Small intestine (tissue), 7 donors: Measurements from ENCODE around the gene LRIT2. TPM values are rescaled to one million over a fixed set of nuclear protein-coding genes. Genes with fewer than 3 reads are reported as not detected.

Experiments used
- DNase-seq, 2 donors: peaks; one replicate each; pipeline versions ENCODE4 v3.0.0 to v3.0.0-alpha.2; 2013
- FAIRE-seq: peaks from 2 replicates; lab custom pipeline; 2012; peaks lifted over from hg19 to GRCh38; lab: Jason Lieb, UNC
- H3K27ac ChIP-seq, 3 donors: one replicate each; pipeline ENCODE4 v1.5.1; 2013; ENCODE audit warnings: low read length in 2 of 3, mild to moderate bottlenecking in 2 of 3, control low read depth in 1 of 3, inconsistent platforms in 1 of 3, low read depth in 1 of 3, moderate library complexity in 1 of 3
- H3K27me3 ChIP-seq, 3 donors: one replicate each; pipeline ENCODE4 v1.6.1; 2013; ENCODE audit warnings: low read length in 3 of 3, inconsistent platforms in 1 of 3; ENCODE audit not compliant: control insufficient read depth in 3 of 3, insufficient read depth in 3 of 3
- H3K36me3 ChIP-seq, 3 donors: one replicate each; pipeline ENCODE4 v1.6.1; 2013; ENCODE audit warnings: low read length in 3 of 3, inconsistent platforms in 1 of 3, low read depth in 1 of 3, mild to moderate bottlenecking in 1 of 3, moderate library complexity in 1 of 3; ENCODE audit not compliant: control insufficient read depth in 3 of 3, insufficient read depth in 2 of 3
- H3K4me1 ChIP-seq, 3 donors: one replicate each; pipeline ENCODE4 v1.6.1; 2013; ENCODE audit warnings: low read length in 2 of 3, inconsistent platforms in 1 of 3, low read depth in 1 of 3, mild to moderate bottlenecking in 1 of 3, moderate library complexity in 1 of 3; ENCODE audit not compliant: control insufficient read depth in 3 of 3, insufficient read depth in 2 of 3
- H3K4me3 ChIP-seq, 3 donors: one replicate each; pipeline ENCODE4 v1.5.1; 2013; ENCODE audit warnings: low read length in 3 of 3, control low read depth in 1 of 3, inconsistent platforms in 1 of 3, low read depth in 1 of 3, mild to moderate bottlenecking in 1 of 3, moderate library complexity in 1 of 3
- H3K9me3 ChIP-seq, 2 donors: one replicate each; pipeline ENCODE4 v1.6.1; 2013; ENCODE audit warnings: low read depth in 1 of 2, low read length in 1 of 2; ENCODE audit not compliant: control insufficient read depth in 2 of 2, insufficient read depth in 1 of 2
- WGBS, 3 donors: extraction: QIAGEN DNeasy Blood & Tissue Kit; methylation state at CpG; one replicate each; pipeline ENCODE4 v1.1.7; 2013; 5-methylcytosine and 5-hydroxymethylcytosine counted together
- polyA plus RNA-seq, 4 donors: library from polyadenylated mRNA; stranded (reverse) in 3 of 4; unstranded in 1 of 4; fragments of 200-250 nt in 3 of 4; fragments of 120-200 nt in 1 of 4; gene quantifications; one replicate each; pipeline versions ENCODE4 v1.2.1 to v1.2.3, GENCODE V29; 2013
- donor health status: healthy with polysubstance abuse.
- donor health status: control.
- donor health status: control.
- donor health status: Bipolar disorder and iron deficiency.
- donor health status: healthy.

Gene LRIT2
- polyA plus RNA-seq, 4 donors, result 0.25 TPM; not detected in 3

GRCh38 chr10:84198206-84198915 lies 27.0 kb downstream of the LRIT2 start:
- Histone ChIP-seq H3K27me3 (peaks cover 11 to 38% (median 18%) of the 10 kb centered on the region in 3 donors), H3K4me3 (no peak overlapping the region), H3K36me3 (no peaks in the 10 kb centered on the region), H3K27ac (no peak overlapping the region), H3K4me1 (peaks cover 0 to 25% (median 0%) of the 10 kb centered on the region in 3 donors), H3K9me3 (no peaks in the 10 kb centered on the region)
- 41 to 68% (median 50%) methylated on average over 7 of the region's 7 CpGs for WGBS, 3 donors
- DNase-seq (peak in 1 of 2 donors; percentile 60), FAIRE-seq (no peak)

- no peak overlapping the region for H3K27ac ChIP-seq
- peaks cover 11 to 44% (median 18%) of the 10 kb centered on the region in 3 donors for H3K27me3 ChIP-seq
- H3K9me3 ChIP-seq, result no peaks in the 10 kb centered on the region
- DNase-seq (no peak), FAIRE-seq (no peak)
- no peaks in the 10 kb centered on the region for H3K36me3 ChIP-seq
- WGBS, 3 donors, result 76 to 91% (median 85%) methylated on average over 5 of the region's 5 CpGs
- H3K4me3 ChIP-seq, result no peak overlapping the region
- peaks cover 0 to 25% (median 0%) of the 10 kb centered on the region in 3 donors for H3K4me1 ChIP-seq
Measured at GRCh38 chr10:84197643-84198042, 27.7 kb downstream of the LRIT2 start.

GRCh38 chr10:84196941-84197340 lies 28.4 kb downstream of the LRIT2 start:
- no peak overlapping the region for H3K27ac ChIP-seq
- DNase-seq, result no peak
- FAIRE-seq, result no peak

GRCh38 chr10:84196083-84196482 lies 29.3 kb downstream of the LRIT2 start:
- Histone ChIP-seq H3K36me3 (no peaks in the 10 kb centered on the region), H3K27ac (no peak overlapping the region), H3K27me3 (peaks cover 11 to 50% (median 18%) of the 10 kb centered on the region in 3 donors), H3K4me1 (peaks cover 0 to 14% (median 0%) of the 10 kb centered on the region in 3 donors), H3K9me3 (no peaks in the 10 kb centered on the region), H3K4me3 (no peak overlapping the region)
- 3 to 16% (median 13%) methylated on average over 4 of the region's 4 CpGs for WGBS, 3 donors
- peak in 1 of 2 donors; percentile 34 for DNase-seq
- no peak for FAIRE-seq

More at GRCh38 chr10:84196941-84197340, 28.4 kb downstream of the LRIT2 start:
- Histone ChIP-seq H3K4me1 (peaks cover 0 to 23% (median 0%) of the 10 kb centered on the region in 3 donors), H3K9me3 (no peaks in the 10 kb centered on the region), H3K36me3 (no peaks in the 10 kb centered on the region), H3K27me3 (peaks cover 11 to 46% (median 18%) of the 10 kb centered on the region in 3 donors), H3K4me3 (no peak overlapping the region)
- WGBS, 3 donors, result 61 to 81% (median 75%) methylated on average over 5 of the region's 5 CpGs

- H3K9me3 ChIP-seq, result no peaks in the 10 kb centered on the region
- FAIRE-seq (no peak), DNase-seq (no peak)
- H3K27ac ChIP-seq, result no peak overlapping the region
- 9 to 21% (median 21%) methylated on average over 42 to 43 of the region's 43 CpGs for WGBS, 3 donors
- H3K4me1 ChIP-seq, result peaks cover 0 to 9% (median 0%) of the 10 kb centered on the region in 3 donors
- no peaks in the 10 kb centered on the region for H3K36me3 ChIP-seq
- peaks cover 11 to 50% (median 18%) of the 10 kb centered on the region in 3 donors for H3K27me3 ChIP-seq
- peak overlapping the region in 1 of 3 donors; percentile 7 for H3K4me3 ChIP-seq
Measured at GRCh38 chr10:84195044-84195830, 30.1 kb downstream of the LRIT2 start.

- Histone ChIP-seq H3K27me3 (peaks cover 11 to 50% (median 18%) of the 10 kb centered on the region in 3 donors), H3K27ac (no peak within 1 kb of the TSS), H3K36me3 (no peaks in the 10 kb centered on the region), H3K4me1 (peaks cover 0 to 9% (median 0%) of the 10 kb centered on the region in 3 donors), H3K9me3 (no peaks in the 10 kb centered on the region), H3K4me3 (peak within 1 kb of the TSS; percentile 20 to 29 (median 28))
- no peak for FAIRE-seq
- 1 to 2% (median 2%) methylated on average over 38 to 61 of the region's 61 CpGs for WGBS, 3 donors
- peak in 1 of 2 donors; percentile 65 for DNase-seq
Measured at GRCh38 chr10:84194424-84195043, 30.8 kb downstream of the LRIT2 start, which contains the start of gene CDHR1. Gene CDHR1, plus strand, starts transcription at chr10:84194537. Its CDS starts 224 bp downstream, at chr10:84194761.

- DNase-seq, result no peak
- 30 to 41% (median 37%) methylated on average over 5 of the region's 5 CpGs for WGBS, 3 donors
Measured at GRCh38 chr10:84193846-84194423, 31.4 kb downstream of the LRIT2 start.

More at GRCh38 chr10:84193846-84194423, 31.4 kb downstream of the LRIT2 start:
- H3K27me3 ChIP-seq, result peaks cover 11 to 50% (median 18%) of the 10 kb centered on the region in 3 donors
- H3K9me3 ChIP-seq, result no peaks in the 10 kb centered on the region
- H3K4me1 ChIP-seq, result peaks cover 0 to 9% (median 0%) of the 10 kb centered on the region in 3 donors
- FAIRE-seq, result no peak
- H3K4me3 ChIP-seq, result peak overlapping the region; percentile 20 to 29 (median 28)
- no peak overlapping the region for H3K27ac ChIP-seq
- H3K36me3 ChIP-seq, result no peaks in the 10 kb centered on the region
